GM18508 (cell line): Measurements from ENCODE around the gene GGACT.

ENCODE experiments used
- ATAC-seq: cut with Tn5 transposase; IDR thresholded peaks from one replicate; pipeline ENCODE4 v1.9.1; 2021; ENCODE audit warnings: moderate number of reproducible peaks; ENCODE audit not compliant: insufficient read depth, unreplicated experiment

The GGACT gene

GRCh38 chr13:100490692-100491091 is 97.9 kb downstream of the GGACT start:
- ATAC-seq: no peak

GRCh38 chr13:100485265-100485664 is 103.3 kb downstream of the GGACT start:
- ATAC-seq: no peak

- no peak for ATAC-seq
Observed at GRCh38 chr13:100484702-100485101, 103.9 kb downstream of the GGACT start.

GRCh38 chr13:100483841-100484381 is 104.7 kb downstream of the GGACT start:
- ATAC-seq: no peak

GRCh38 chr13:100483139-100483538 is 105.5 kb downstream of the GGACT start:
- no peak for ATAC-seq

- no peak for ATAC-seq
Observed at GRCh38 chr13:100480676-100481075, 107.9 kb downstream of the GGACT start.
